NCI-H146 (cell line): ENCODE results near the gene CREB1.

ENCODE experiments used
- DNase-seq: peaks from one replicate; lab custom pipeline; 2025; lab: John Stamatoyannopoulos, UW

Gene CREB1

GRCh38 chr2:207504513-207505170 is 25.1 kb upstream of the CREB1 start:
- DNase-seq, result no peak

- no peak for DNase-seq
Observed at GRCh38 chr2:207505171-207505570, 24.6 kb upstream of the CREB1 start.

GRCh38 chr2:207505728-207506127 is 24.0 kb upstream of the CREB1 start:
- DNase-seq, result no peak

- no peak for DNase-seq
Observed at GRCh38 chr2:207506426-207506825, 23.3 kb upstream of the CREB1 start.

- no peak for DNase-seq
Observed at GRCh38 chr2:207510148-207510547, 19.6 kb upstream of the CREB1 start.

- no peak for DNase-seq
Observed at GRCh38 chr2:207511851-207512250, 17.9 kb upstream of the CREB1 start.

- no peak for DNase-seq
Observed at GRCh38 chr2:207512356-207512755, 17.4 kb upstream of the CREB1 start.

- DNase-seq, result no peak
Observed at GRCh38 chr2:207513551-207514257, 16.1 kb upstream of the CREB1 start.

- no peak for DNase-seq
Observed at GRCh38 chr2:207514451-207514850, 15.3 kb upstream of the CREB1 start.

GRCh38 chr2:207515671-207516070 is 14.1 kb upstream of the CREB1 start:
- DNase-seq, result no peak

- no peak for DNase-seq
Observed at GRCh38 chr2:207516206-207516605, 13.6 kb upstream of the CREB1 start.

GRCh38 chr2:207523005-207523404 is 6.8 kb upstream of the CREB1 start:
- DNase-seq, result no peak

GRCh38 chr2:207525296-207525695 is 4.5 kb upstream of the CREB1 start:
- no peak for DNase-seq

GRCh38 chr2:207528980-207529329 is 807 bp upstream of the CREB1 start:
- peak; percentile 22 for DNase-seq

- DNase-seq, result peak; percentile 39
Observed at GRCh38 chr2:207530160-207531031, 634 bp downstream of the CREB1 start.

GRCh38 chr2:207531032-207531952 is 1.5 kb downstream of the CREB1 start:
- no peak for DNase-seq

GRCh38 chr2:207532676-207533075 is 2.9 kb downstream of the CREB1 start:
- DNase-seq, result no peak

GRCh38 chr2:207533461-207534008 is 3.8 kb downstream of the CREB1 start:
- DNase-seq, result no peak

- no peak for DNase-seq
Observed at GRCh38 chr2:207534417-207534816, 4.7 kb downstream of the CREB1 start.

GRCh38 chr2:207539470-207539869 is 9.7 kb downstream of the CREB1 start:
- no peak for DNase-seq

GRCh38 chr2:207540431-207540830 is 10.7 kb downstream of the CREB1 start:
- DNase-seq, result no peak

GRCh38 chr2:207541933-207542332 is 12.2 kb downstream of the CREB1 start:
- DNase-seq, result no peak
